Measurements from ENCODE around the gene RNF169.
"Not testable (repeated sequence)": the region's sequence is repeated elsewhere in the genome, so short reads cannot be mapped to it uniquely, and the experiment has no call there.

The RNF169 gene

DNA sequence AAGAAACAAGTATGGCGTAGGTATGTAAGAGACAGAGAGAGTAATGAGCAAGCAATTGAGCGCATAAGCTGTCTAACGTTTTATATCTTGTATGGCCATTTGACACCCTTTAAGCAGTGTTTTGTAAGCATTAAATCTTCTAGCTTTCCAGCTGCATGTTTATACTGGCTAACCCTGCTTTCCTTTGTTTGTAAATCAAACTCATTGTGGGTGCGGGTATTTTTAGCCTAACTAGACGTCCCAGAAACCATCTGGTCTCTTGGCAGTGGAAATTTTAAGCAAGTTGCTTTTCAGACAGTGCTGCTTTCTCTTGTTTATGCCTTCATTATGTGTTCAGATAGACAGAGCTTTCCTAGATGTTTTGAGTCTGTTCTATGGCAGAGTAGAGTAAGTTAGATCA, 73.5 kb downstream of the RNF169 start:
- H3K79me2 ChIP-seq (ENCODE audit: insufficient read depth, low read length), result no peaks in the 10 kb centered on the region; the same call in 1 of the 2 replicates
- H3K27ac ChIP-seq (ENCODE audit: low read depth, low read length), result no peak overlapping the region
- H2AFZ ChIP-seq (ENCODE audit: low read depth, low read length, severe bottlenecking), result no peak overlapping the region
- peaks cover 26% of the 10 kb centered on the region; the same call in 1 of the 2 replicates for H3K9me3 ChIP-seq (ENCODE audit: insufficient read depth, low read length)
- H3K4me2 ChIP-seq (ENCODE audit: low read depth, low read length, poor library complexity, severe bottlenecking), result no peak overlapping the region
- H3K36me3 ChIP-seq (ENCODE audit: low read length), result peaks cover 19% of the 10 kb centered on the region
- no peaks in the 10 kb centered on the region for H3F3A ChIP-seq (ENCODE audit: insufficient read depth)
- H3K27me3 ChIP-seq (ENCODE audit: low read length), result no peaks in the 10 kb centered on the region
- no peaks in the 10 kb centered on the region for H3K9me2 ChIP-seq (replicated peaks; ENCODE audit: insufficient read depth, low read length)
- no peak overlapping the region for H3K4me3 ChIP-seq (ENCODE audit: insufficient read depth, low read length, poor library complexity, severe bottlenecking)
- no peaks in the 10 kb centered on the region for H4K20me1 ChIP-seq (ENCODE audit: low read depth, low read length)
- TF ChIP-seq, protein P1, sequence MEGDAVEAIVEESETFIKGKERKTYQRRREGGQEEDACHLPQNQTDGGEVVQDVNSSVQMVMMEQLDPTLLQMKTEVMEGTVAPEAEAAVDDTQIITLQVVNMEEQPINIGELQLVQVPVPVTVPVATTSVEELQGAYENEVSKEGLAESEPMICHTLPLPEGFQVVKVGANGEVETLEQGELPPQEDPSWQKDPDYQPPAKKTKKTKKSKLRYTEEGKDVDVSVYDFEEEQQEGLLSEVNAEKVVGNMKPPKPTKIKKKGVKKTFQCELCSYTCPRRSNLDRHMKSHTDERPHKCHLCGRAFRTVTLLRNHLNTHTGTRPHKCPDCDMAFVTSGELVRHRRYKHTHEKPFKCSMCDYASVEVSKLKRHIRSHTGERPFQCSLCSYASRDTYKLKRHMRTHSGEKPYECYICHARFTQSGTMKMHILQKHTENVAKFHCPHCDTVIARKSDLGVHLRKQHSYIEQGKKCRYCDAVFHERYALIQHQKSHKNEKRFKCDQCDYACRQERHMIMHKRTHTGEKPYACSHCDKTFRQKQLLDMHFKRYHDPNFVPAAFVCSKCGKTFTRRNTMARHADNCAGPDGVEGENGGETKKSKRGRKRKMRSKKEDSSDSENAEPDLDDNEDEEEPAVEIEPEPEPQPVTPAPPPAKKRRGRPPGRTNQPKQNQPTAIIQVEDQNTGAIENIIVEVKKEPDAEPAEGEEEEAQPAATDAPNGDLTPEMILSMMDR (IDR thresholded peaks at IDR 0.05; ENCODE audit: insufficient read depth, low read length, poor library complexity, severe bottlenecking), result no peak
- TF ChIP-seq EZH2phosphoT487 (conservative IDR thresholded peaks at IDR 0.05; ENCODE audit: low read length), result no peak
- no peak overlapping the region for H3K9ac ChIP-seq (ENCODE audit: low read length)

DNA sequence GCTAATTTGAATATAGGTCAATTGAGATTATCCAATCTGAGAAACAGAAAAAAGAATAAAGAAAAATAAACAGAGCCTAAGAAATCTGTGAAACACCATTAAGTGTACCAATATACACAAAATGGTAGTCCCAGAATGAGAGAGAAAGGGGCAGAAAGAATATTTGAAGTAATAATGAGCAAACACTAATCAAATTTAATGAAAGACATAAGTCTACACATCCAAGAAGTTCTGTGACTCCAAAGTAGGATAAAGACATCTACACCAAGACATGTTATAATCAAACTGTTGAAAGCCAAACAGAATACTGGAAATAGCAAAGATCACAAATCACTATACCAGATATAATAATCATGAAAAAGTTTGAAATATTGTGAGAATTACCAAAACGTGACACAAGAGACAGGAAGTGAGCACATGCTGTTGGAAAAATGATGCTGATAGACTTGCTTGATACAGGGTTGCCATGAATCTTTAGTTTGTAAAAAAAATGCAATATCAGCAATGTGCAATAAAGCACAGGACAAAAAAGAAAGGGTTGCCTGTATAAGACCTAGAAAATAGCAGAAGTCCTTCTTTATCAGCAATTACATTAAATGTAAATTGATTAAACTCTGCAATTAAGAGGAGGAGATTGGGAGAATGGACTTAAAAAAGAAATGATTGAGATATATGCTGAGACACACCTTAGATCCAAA, 75.8 kb downstream of the RNF169 start:
- Histone ChIP-seq H3K4me2 (ENCODE audit: low read depth, low read length, poor library complexity, severe bottlenecking) (no peak overlapping the region), H3K27ac (ENCODE audit: low read depth, low read length) (no peak overlapping the region), H2AFZ (ENCODE audit: low read depth, low read length, severe bottlenecking) (no peak overlapping the region), H3K9me2 (replicated peaks; ENCODE audit: insufficient read depth, low read length) (no peaks in the 10 kb centered on the region), H3F3A (ENCODE audit: insufficient read depth) (no peaks in the 10 kb centered on the region), H3K4me3 (ENCODE audit: insufficient read depth, low read length, poor library complexity, severe bottlenecking) (no peak overlapping the region), H3K9ac (ENCODE audit: low read length) (no peak overlapping the region), H4K20me1 (ENCODE audit: low read depth, low read length) (no peaks in the 10 kb centered on the region), H3K79me2 (ENCODE audit: insufficient read depth, low read length) (no peaks in the 10 kb centered on the region; the same call in 1 of the 2 replicates), H3K36me3 (ENCODE audit: low read length) (peaks cover 21% of the 10 kb centered on the region), H3K9me3 (ENCODE audit: insufficient read depth, low read length) (peaks cover 28% of the 10 kb centered on the region; the same call in 1 of the 2 replicates), H3K27me3 (ENCODE audit: low read length) (no peaks in the 10 kb centered on the region)
- TF ChIP-seq, protein P1 (IDR thresholded peaks at IDR 0.05; ENCODE audit: insufficient read depth, low read length, poor library complexity, severe bottlenecking), result no peak
- no peak for TF ChIP-seq EZH2phosphoT487 (conservative IDR thresholded peaks at IDR 0.05; ENCODE audit: low read length)

DNA sequence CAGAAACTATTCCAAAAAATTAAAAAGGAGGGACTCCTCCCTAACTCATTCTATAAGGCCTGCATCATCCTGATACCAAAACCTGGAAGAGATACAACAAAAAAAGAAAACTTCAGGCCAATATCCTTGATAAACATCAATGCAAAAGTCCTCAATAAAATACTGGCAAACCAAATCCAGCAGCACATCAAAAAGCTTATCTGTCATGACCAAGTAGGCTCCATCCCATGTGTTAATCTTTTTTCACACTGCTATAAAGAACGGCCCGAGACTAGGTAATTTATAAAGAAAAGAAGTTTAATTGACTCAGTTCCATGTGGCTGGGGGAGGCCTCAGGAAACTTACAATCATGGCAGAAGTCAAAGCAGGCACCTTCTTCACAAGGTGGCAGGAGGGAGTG, 76.9 kb downstream of the RNF169 start:
- not testable (repeated sequence) for H3K79me2 ChIP-seq (ENCODE audit: insufficient read depth, low read length); H2AFZ ChIP-seq (ENCODE audit: low read depth, low read length, severe bottlenecking); H3K9ac ChIP-seq (ENCODE audit: low read length); H3K4me2 ChIP-seq (ENCODE audit: low read depth, low read length, poor library complexity, severe bottlenecking); H3K9me2 ChIP-seq (replicated peaks; ENCODE audit: insufficient read depth, low read length); H3F3A ChIP-seq (ENCODE audit: insufficient read depth); H3K4me3 ChIP-seq (ENCODE audit: insufficient read depth, low read length, poor library complexity, severe bottlenecking); H3K27me3 ChIP-seq (ENCODE audit: low read length); H3K27ac ChIP-seq (ENCODE audit: low read depth, low read length); H4K20me1 ChIP-seq (ENCODE audit: low read depth, low read length)
- Histone ChIP-seq H3K36me3 (ENCODE audit: low read length) (peaks cover 21% of the 10 kb centered on the region), H3K9me3 (ENCODE audit: insufficient read depth, low read length) (peaks cover 28% of the 10 kb centered on the region; the same call in 1 of the 2 replicates)

DNA sequence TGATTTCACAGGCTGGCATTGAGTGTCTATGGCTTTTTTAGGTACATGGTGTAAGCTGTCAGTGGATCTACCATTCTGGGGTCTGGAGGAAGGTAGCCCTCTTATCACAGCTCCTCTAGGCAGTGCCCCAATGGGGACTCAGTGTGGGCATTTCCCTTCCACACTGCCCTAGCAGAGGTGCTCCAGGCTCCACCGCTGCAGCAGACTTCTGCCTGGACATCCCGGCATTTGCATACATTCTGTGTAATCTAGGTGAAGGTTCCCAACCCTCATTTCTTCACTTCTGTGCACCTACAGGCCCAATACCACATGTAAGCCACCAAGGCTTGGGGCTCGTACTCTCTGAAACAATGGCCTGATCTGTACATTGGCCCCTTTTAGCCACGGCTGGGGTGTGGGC, 78.3 kb downstream of the RNF169 start:
- H4K20me1 ChIP-seq (ENCODE audit: low read depth, low read length), result no peaks in the 10 kb centered on the region
- H3K9me2 ChIP-seq (replicated peaks; ENCODE audit: insufficient read depth, low read length), result no peaks in the 10 kb centered on the region
- H3K9me3 ChIP-seq (ENCODE audit: insufficient read depth, low read length), result peaks cover 28% of the 10 kb centered on the region; the same call in 1 of the 2 replicates
- H3K4me2 ChIP-seq (ENCODE audit: low read depth, low read length, poor library complexity, severe bottlenecking), result no peak overlapping the region
- H3K27ac ChIP-seq (ENCODE audit: low read depth, low read length), result no peak overlapping the region
- H3K27me3 ChIP-seq (ENCODE audit: low read length), result no peaks in the 10 kb centered on the region
- no peaks in the 10 kb centered on the region for H3K79me2 ChIP-seq (ENCODE audit: insufficient read depth, low read length)
- H3K4me3 ChIP-seq (ENCODE audit: insufficient read depth, low read length, poor library complexity, severe bottlenecking), result no peak overlapping the region
- peaks cover 21% of the 10 kb centered on the region for H3K36me3 ChIP-seq (ENCODE audit: low read length)
- H3K9ac ChIP-seq (ENCODE audit: low read length), result no peak overlapping the region
- TF ChIP-seq, protein P1 (IDR thresholded peaks at IDR 0.05; ENCODE audit: insufficient read depth, low read length, poor library complexity, severe bottlenecking), result no peak
- TF ChIP-seq EZH2phosphoT487 (conservative IDR thresholded peaks at IDR 0.05; ENCODE audit: low read length), result no peak
- H2AFZ ChIP-seq (ENCODE audit: low read depth, low read length, severe bottlenecking), result no peak overlapping the region
- no peaks in the 10 kb centered on the region for H3F3A ChIP-seq (ENCODE audit: insufficient read depth)

Measured in SU-DHL-6 (cell line).